WTC11 (cell line): ENCODE measurements around the gene SPATA31D3. TPM values are rescaled to one million over a fixed set of nuclear protein-coding genes. Genes with fewer than 3 reads are reported as not detected.

ENCODE experiments used
- ATAC-seq: fragments of 200-7000 bp; cut with Tn5 transposase; 2 replicates; pipeline ENCODE4 v1.10.0; 2021; ENCODE audit warnings: mild to moderate bottlenecking, moderate library complexity
- CTCF ChIA-PET: fragments of 300-600 bp; sonication (Branson Sonifier 250); formaldehyde crosslinking; loops from one replicate; lab custom pipeline; 2021; ENCODE audit warnings: antibody characterized with exemption; lab: Charles Lee
- POLR2A ChIA-PET: fragments of 350-600 bp; sonication (Branson Sonifier 250); formaldehyde crosslinking; loops from one replicate; lab custom pipeline; 2021; ENCODE audit warnings: antibody characterized with exemption; lab: Charles Lee
- DNase-seq: peaks from one replicate; pipeline ENCODE4 v3.0.0; 2021; ENCODE audit warnings: low spot score
- H3K27ac Mint-ChIP-seq: 2 replicates; pipeline ENCODE4 v1.8.0; 2021; ENCODE audit warnings: mixed read lengths
- H3K27me3 Mint-ChIP-seq: 2 replicates; pipeline ENCODE4 v1.8.0; 2021; ENCODE audit warnings: low read depth, mild to moderate bottlenecking, moderate library complexity, mixed read lengths
- H3K36me3 Mint-ChIP-seq: 2 replicates; pipeline ENCODE4 v1.8.0; 2021; ENCODE audit warnings: mixed read lengths
- H3K4me1 Mint-ChIP-seq: 2 replicates; pipeline ENCODE4 v1.8.0; 2022; ENCODE audit warnings: mixed read lengths
- H3K4me3 Mint-ChIP-seq: 2 replicates; pipeline ENCODE4 v1.8.0; 2021; ENCODE audit warnings: mild to moderate bottlenecking, moderate library complexity, mixed read lengths
- H3K9me3 Mint-ChIP-seq: 2 replicates; pipeline ENCODE4 v1.8.0; 2021; ENCODE audit warnings: mixed read lengths
- ETV6 ChIP-seq: sonication (generic); formaldehyde crosslinking; IDR thresholded peaks from 2 replicates; pipeline ENCODE4 v1.8.1; 2022; ENCODE audit warnings: mild to moderate bottlenecking, missing genetic modification reagents
- GABPB1 ChIP-seq: sonication (generic); formaldehyde crosslinking; IDR thresholded peaks from 2 replicates; pipeline ENCODE4 v1.8.1; 2023; ENCODE audit warnings: mild to moderate bottlenecking, missing genetic modification reagents
- IRF2 ChIP-seq: sonication (generic); formaldehyde crosslinking; IDR thresholded peaks from 2 replicates; pipeline ENCODE4 v1.8.0; 2022; ENCODE audit warnings: low read depth, missing genetic modification reagents, borderline replicate concordance
- KAT7 ChIP-seq: sonication (generic); formaldehyde crosslinking; IDR thresholded peaks from 2 replicates; pipeline ENCODE4 v1.8.1; 2023; ENCODE audit warnings: missing genetic modification reagents, mild to moderate bottlenecking, borderline replicate concordance
- MYBL2 ChIP-seq: sonication (generic); formaldehyde crosslinking; IDR thresholded peaks from 2 replicates; pipeline ENCODE4 v1.8.1; 2023; ENCODE audit warnings: mild to moderate bottlenecking, moderate library complexity, missing genetic modification reagents
- NFE2L1 ChIP-seq: sonication (generic); formaldehyde crosslinking; IDR thresholded peaks from 2 replicates; pipeline ENCODE4 v1.8.1; 2023; ENCODE audit warnings: missing genetic modification reagents
- NR3C1 ChIP-seq: sonication (generic); formaldehyde crosslinking; conservative IDR thresholded peaks from 2 replicates; pipeline ENCODE4 v1.8.1; 2023; ENCODE audit warnings: low read depth, mild to moderate bottlenecking, missing genetic modification reagents
- OVOL2 ChIP-seq: fragments of 250-450 bp; sonication (Bioruptor Pico); IDR thresholded peaks from 2 replicates; pipeline ENCODE4 v1.9.0; 2021; ENCODE audit warnings: mild to moderate bottlenecking, borderline replicate concordance
- PRRX2 ChIP-seq: fragments of 250-450 bp; sonication (Bioruptor Pico); IDR thresholded peaks from 2 replicates; pipeline ENCODE4 v1.8.0; 2021; ENCODE audit warnings: mild to moderate bottlenecking
- TEAD1 ChIP-seq: sonication (generic); formaldehyde crosslinking; IDR thresholded peaks from 2 replicates; pipeline ENCODE4 v1.8.0; 2022; ENCODE audit warnings: mild to moderate bottlenecking, missing genetic modification reagents
- ZNF232 ChIP-seq: sonication (generic); formaldehyde crosslinking; IDR thresholded peaks from 2 replicates; pipeline ENCODE4 v1.8.0; 2022; ENCODE audit warnings: mild to moderate bottlenecking, missing genetic modification reagents
- ZNF671 ChIP-seq: fragments of 250-450 bp; sonication (Bioruptor Pico); IDR thresholded peaks from 2 replicates; pipeline ENCODE4 v1.8.0; 2021; ENCODE audit warnings: mild to moderate bottlenecking
- total RNA-seq: library from RNA; stranded (reverse); gene quantifications from 3 replicates; pipeline ENCODE4 v1.2.3, GENCODE V29; 2021
- TF ChIP-seq, protein P1 (sequence below): sonication (generic); formaldehyde crosslinking; IDR thresholded peaks from 2 replicates; pipeline ENCODE4 v1.8.1; 2022; ENCODE audit warnings: low read depth, missing genetic modification reagents, borderline replicate concordance
- TF ChIP-seq, protein P2 (sequence below): sonication (generic); formaldehyde crosslinking; IDR thresholded peaks from 2 replicates; pipeline ENCODE4 v1.8.1; 2022; ENCODE audit warnings: mild to moderate bottlenecking, missing genetic modification reagents, moderate library complexity, borderline replicate concordance
- TF ChIP-seq, protein P3 (sequence below): fragments of 250-450 bp; sonication (Bioruptor Pico); IDR thresholded peaks from 2 replicates; pipeline ENCODE4 v1.9.0; 2021; ENCODE audit warnings: mild to moderate bottlenecking
- TF ChIP-seq, protein P4 (sequence below): sonication (generic); formaldehyde crosslinking; IDR thresholded peaks from 2 replicates; pipeline ENCODE4 v1.8.0; 2022; ENCODE audit warnings: missing genetic modification reagents
- TF ChIP-seq, protein P5 (sequence below): sonication (generic); formaldehyde crosslinking; IDR thresholded peaks from 2 replicates; pipeline ENCODE4 v1.8.0; 2023; ENCODE audit warnings: missing genetic modification reagents, mild to moderate bottlenecking, borderline replicate concordance
- TF ChIP-seq, protein P6 (sequence below): sonication (generic); formaldehyde crosslinking; conservative IDR thresholded peaks from 2 replicates; pipeline ENCODE4 v1.8.1; 2023; ENCODE audit warnings: mild to moderate bottlenecking, low read depth, missing genetic modification reagents, moderate library complexity

The SPATA31D3 gene
- total RNA-seq, 1 experiment from 2014 or later: not detected

DNA sequence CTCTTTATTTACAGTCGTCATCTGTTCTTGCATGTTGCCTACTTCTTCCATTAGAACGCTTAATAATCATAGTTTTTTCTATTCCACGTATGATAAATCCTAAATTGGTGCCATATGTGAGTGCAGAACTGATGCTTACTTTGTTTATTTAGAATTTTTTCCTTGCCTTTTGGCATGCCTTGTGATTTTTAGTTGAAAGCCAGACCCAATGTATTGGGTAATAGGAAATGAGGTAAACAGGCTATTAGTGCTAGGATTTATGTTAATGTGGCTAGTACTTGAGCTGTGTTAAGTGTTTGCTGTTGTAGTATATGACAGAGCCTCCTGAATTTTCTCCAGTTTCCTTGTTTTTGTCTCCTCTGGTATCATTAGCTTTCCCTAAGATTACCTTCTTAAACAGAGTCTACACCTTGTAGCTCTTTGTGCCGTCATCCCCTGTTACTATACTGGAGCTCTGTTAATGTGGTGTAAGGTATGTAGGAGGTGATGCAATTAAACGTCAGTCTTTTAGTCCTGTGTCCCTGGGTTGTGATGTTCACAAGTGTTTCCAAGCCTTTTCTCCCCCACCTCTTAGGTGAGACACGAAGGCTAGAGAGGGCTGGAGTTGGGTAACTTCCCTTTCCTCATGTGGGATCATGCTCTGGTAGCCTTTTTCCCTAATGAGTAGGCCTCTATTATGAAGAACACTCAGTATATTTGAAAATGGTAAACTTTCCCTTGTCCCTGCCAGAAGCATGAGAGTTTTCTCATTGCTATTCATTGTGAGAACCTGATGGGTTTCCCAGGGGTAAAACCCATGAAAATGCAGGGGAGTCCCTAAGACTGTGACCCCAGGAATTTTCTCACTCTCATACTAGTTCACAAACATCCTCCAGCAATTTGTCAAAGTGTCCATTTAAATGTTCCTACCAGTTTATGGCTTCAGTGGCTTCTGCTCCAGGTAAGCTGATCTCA lies 21.2 kb downstream of the SPATA31D3 start:
- Mint-ChIP-seq H3K27ac (no peak overlapping the region), H3K27me3 (no peaks in the 10 kb centered on the region)
- POLR2A ChIA-PET: interaction anchor here (0.5 kb wide), 1 partner anchor 963 kb away, joined by 5 read pairs; no protein-coding TSS in a partner anchor

DNA sequence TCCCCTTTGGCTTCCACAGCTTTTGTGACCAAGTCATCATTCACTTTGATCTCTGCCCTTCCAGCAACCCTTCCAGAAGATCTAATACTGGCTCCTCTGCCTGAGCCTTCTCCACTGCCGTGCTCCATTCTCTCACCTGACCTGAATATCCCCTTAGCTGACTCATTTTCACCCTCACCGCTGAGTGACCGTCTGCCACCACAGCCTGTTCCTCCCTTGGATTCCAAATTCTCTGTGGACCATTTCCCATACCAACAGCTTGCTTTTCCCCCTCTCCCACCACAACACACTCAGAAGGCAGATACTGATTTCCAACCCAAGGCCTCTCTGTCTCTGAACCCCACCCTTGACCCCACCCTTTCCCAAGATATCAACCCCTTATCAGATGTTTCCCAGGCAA lies 24.7 kb downstream of the SPATA31D3 start:
- POLR2A ChIA-PET: no interaction called here
- DNase-seq: no peak
- no peak overlapping the region for H3K4me3 Mint-ChIP-seq
- TF ChIP-seq OVOL2 (no peak), NFE2L1 (CRISPR knock-in tag) (no peak), NR3C1 (no peak), KAT7 (no peak), ZNF671 (CRISPR knock-in tag) (no peak), IRF2 (no peak), ZNF232 (no peak), PRRX2 (CRISPR knock-in tag) (no peak), TEAD1 (CRISPR knock-in tag) (no peak), MYBL2 (CRISPR knock-in tag) (no peak), ETV6 (CRISPR knock-in tag) (no peak)
- TF ChIP-seq, protein P1, sequence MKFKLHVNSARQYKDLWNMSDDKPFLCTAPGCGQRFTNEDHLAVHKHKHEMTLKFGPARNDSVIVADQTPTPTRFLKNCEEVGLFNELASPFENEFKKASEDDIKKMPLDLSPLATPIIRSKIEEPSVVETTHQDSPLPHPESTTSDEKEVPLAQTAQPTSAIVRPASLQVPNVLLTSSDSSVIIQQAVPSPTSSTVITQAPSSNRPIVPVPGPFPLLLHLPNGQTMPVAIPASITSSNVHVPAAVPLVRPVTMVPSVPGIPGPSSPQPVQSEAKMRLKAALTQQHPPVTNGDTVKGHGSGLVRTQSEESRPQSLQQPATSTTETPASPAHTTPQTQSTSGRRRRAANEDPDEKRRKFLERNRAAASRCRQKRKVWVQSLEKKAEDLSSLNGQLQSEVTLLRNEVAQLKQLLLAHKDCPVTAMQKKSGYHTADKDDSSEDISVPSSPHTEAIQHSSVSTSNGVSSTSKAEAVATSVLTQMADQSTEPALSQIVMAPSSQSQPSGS: no peak
- TF ChIP-seq, protein P2, sequence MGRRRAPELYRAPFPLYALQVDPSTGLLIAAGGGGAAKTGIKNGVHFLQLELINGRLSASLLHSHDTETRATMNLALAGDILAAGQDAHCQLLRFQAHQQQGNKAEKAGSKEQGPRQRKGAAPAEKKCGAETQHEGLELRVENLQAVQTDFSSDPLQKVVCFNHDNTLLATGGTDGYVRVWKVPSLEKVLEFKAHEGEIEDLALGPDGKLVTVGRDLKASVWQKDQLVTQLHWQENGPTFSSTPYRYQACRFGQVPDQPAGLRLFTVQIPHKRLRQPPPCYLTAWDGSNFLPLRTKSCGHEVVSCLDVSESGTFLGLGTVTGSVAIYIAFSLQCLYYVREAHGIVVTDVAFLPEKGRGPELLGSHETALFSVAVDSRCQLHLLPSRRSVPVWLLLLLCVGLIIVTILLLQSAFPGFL (CRISPR knock-in tag): no peak
- TF ChIP-seq, protein P3, sequence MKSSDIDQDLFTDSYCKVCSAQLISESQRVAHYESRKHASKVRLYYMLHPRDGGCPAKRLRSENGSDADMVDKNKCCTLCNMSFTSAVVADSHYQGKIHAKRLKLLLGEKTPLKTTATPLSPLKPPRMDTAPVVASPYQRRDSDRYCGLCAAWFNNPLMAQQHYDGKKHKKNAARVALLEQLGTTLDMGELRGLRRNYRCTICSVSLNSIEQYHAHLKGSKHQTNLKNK (CRISPR knock-in tag): no peak
- TF ChIP-seq, protein P4, sequence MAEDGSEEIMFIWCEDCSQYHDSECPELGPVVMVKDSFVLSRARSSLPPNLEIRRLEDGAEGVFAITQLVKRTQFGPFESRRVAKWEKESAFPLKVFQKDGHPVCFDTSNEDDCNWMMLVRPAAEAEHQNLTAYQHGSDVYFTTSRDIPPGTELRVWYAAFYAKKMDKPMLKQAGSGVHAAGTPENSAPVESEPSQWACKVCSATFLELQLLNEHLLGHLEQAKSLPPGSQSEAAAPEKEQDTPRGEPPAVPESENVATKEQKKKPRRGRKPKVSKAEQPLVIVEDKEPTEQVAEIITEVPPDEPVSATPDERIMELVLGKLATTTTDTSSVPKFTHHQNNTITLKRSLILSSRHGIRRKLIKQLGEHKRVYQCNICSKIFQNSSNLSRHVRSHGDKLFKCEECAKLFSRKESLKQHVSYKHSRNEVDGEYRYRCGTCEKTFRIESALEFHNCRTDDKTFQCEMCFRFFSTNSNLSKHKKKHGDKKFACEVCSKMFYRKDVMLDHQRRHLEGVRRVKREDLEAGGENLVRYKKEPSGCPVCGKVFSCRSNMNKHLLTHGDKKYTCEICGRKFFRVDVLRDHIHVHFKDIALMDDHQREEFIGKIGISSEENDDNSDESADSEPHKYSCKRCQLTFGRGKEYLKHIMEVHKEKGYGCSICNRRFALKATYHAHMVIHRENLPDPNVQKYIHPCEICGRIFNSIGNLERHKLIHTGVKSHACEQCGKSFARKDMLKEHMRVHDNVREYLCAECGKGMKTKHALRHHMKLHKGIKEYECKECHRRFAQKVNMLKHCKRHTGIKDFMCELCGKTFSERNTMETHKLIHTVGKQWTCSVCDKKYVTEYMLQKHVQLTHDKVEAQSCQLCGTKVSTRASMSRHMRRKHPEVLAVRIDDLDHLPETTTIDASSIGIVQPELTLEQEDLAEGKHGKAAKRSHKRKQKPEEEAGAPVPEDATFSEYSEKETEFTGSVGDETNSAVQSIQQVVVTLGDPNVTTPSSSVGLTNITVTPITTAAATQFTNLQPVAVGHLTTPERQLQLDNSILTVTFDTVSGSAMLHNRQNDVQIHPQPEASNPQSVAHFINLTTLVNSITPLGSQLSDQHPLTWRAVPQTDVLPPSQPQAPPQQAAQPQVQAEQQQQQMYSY: no peak
- TF ChIP-seq, protein P5, sequence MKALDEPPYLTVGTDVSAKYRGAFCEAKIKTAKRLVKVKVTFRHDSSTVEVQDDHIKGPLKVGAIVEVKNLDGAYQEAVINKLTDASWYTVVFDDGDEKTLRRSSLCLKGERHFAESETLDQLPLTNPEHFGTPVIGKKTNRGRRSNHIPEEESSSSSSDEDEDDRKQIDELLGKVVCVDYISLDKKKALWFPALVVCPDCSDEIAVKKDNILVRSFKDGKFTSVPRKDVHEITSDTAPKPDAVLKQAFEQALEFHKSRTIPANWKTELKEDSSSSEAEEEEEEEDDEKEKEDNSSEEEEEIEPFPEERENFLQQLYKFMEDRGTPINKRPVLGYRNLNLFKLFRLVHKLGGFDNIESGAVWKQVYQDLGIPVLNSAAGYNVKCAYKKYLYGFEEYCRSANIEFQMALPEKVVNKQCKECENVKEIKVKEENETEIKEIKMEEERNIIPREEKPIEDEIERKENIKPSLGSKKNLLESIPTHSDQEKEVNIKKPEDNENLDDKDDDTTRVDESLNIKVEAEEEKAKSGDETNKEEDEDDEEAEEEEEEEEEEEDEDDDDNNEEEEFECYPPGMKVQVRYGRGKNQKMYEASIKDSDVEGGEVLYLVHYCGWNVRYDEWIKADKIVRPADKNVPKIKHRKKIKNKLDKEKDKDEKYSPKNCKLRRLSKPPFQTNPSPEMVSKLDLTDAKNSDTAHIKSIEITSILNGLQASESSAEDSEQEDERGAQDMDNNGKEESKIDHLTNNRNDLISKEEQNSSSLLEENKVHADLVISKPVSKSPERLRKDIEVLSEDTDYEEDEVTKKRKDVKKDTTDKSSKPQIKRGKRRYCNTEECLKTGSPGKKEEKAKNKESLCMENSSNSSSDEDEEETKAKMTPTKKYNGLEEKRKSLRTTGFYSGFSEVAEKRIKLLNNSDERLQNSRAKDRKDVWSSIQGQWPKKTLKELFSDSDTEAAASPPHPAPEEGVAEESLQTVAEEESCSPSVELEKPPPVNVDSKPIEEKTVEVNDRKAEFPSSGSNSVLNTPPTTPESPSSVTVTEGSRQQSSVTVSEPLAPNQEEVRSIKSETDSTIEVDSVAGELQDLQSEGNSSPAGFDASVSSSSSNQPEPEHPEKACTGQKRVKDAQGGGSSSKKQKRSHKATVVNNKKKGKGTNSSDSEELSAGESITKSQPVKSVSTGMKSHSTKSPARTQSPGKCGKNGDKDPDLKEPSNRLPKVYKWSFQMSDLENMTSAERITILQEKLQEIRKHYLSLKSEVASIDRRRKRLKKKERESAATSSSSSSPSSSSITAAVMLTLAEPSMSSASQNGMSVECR (CRISPR knock-in tag): no peak

More for the DNA sequence above, 21.2 kb downstream of the SPATA31D3 start:
- H3K4me3 Mint-ChIP-seq: no peak overlapping the region
- no peaks in the 10 kb centered on the region for H3K4me1 Mint-ChIP-seq
- TF ChIP-seq, protein P6, sequence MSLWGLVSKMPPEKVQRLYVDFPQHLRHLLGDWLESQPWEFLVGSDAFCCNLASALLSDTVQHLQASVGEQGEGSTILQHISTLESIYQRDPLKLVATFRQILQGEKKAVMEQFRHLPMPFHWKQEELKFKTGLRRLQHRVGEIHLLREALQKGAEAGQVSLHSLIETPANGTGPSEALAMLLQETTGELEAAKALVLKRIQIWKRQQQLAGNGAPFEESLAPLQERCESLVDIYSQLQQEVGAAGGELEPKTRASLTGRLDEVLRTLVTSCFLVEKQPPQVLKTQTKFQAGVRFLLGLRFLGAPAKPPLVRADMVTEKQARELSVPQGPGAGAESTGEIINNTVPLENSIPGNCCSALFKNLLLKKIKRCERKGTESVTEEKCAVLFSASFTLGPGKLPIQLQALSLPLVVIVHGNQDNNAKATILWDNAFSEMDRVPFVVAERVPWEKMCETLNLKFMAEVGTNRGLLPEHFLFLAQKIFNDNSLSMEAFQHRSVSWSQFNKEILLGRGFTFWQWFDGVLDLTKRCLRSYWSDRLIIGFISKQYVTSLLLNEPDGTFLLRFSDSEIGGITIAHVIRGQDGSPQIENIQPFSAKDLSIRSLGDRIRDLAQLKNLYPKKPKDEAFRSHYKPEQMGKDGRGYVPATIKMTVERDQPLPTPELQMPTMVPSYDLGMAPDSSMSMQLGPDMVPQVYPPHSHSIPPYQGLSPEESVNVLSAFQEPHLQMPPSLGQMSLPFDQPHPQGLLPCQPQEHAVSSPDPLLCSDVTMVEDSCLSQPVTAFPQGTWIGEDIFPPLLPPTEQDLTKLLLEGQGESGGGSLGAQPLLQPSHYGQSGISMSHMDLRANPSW (CRISPR knock-in tag): no peak
- no peak for TF ChIP-seq GABPB1 (CRISPR knock-in tag)
- peaks cover 27% of the 10 kb centered on the region for H3K9me3 Mint-ChIP-seq
- CTCF ChIA-PET: no interaction called here
- H3K36me3 Mint-ChIP-seq: peaks cover 6% of the 10 kb centered on the region
- no peak for DNase-seq
- no peak for ATAC-seq

More for the DNA sequence above, 24.7 kb downstream of the SPATA31D3 start:
- H3K4me1 Mint-ChIP-seq: no peaks in the 10 kb centered on the region
- H3K27ac Mint-ChIP-seq: no peak overlapping the region
- ATAC-seq: no peak
- H3K36me3 Mint-ChIP-seq: peaks cover 6% of the 10 kb centered on the region
- peaks cover 49% of the 10 kb centered on the region for H3K9me3 Mint-ChIP-seq
- no peaks in the 10 kb centered on the region for H3K27me3 Mint-ChIP-seq
- CTCF ChIA-PET: no interaction called here
